Heart right ventricle (tissue), 16 donors: ENCODE measurements around the gene MAD1L1. TPM values are rescaled to one million over a fixed set of nuclear protein-coding genes. Genes with fewer than 3 reads are reported as not detected.

Experiments used
- ATAC-seq, 8 donors: fragments of 200-7000 bp; cut with Tn5 transposase; one replicate each; pipeline ENCODE4 v1.9.1; 2020; ENCODE audit warnings: mild to moderate bottlenecking in 8 of 8, moderate library complexity in 8 of 8, moderate number of reproducible peaks in 1 of 8
- DNase-seq, 2 donors: peaks; one replicate each; pipeline ENCODE4 v3.0.0-alpha.2; 2020
- H3K27ac ChIP-seq, 10 donors: fragments of 200-600 bp; sonication (generic) in 2 of 10; one replicate each; pipeline versions ENCODE4 v1.5.0 to v1.8.0; 2020 to 2022; ENCODE audit warnings: mild to moderate bottlenecking in 3 of 10
- H3K27me3 ChIP-seq, 7 donors: fragments of 200-600 bp; one replicate each; pipeline ENCODE4 v1.8.0; 2021 to 2022; ENCODE audit warnings: mild to moderate bottlenecking in 2 of 7
- H3K36me3 ChIP-seq, 9 donors: fragments of 200-600 bp; sonication (generic) in 1 of 9; one replicate each; pipeline versions ENCODE4 v1.5.0 to v1.8.0; 2020 to 2022; ENCODE audit warnings: mild to moderate bottlenecking in 2 of 9
- H3K4me1 ChIP-seq, 9 donors: fragments of 200-600 bp; sonication (generic) in 1 of 9; one replicate each; pipeline versions ENCODE4 v1.5.0 to v1.8.0; 2020 to 2022; ENCODE audit warnings: mild to moderate bottlenecking in 4 of 9
- H3K4me3 ChIP-seq, 10 donors: fragments of 200-600 bp; sonication (generic) in 2 of 10; one replicate each; pipeline versions ENCODE4 v1.5.0 to v1.8.0; 2020 to 2022; ENCODE audit warnings: mild to moderate bottlenecking in 7 of 10, moderate library complexity in 2 of 10
- H3K9me3 ChIP-seq, 11 donors: fragments of 200-600 bp in 10 of 11; sonication (generic) in 2 of 11; one replicate each; pipeline versions ENCODE4 v1.5.0 to v1.8.0; 2013 to 2022; ENCODE audit warnings: mild to moderate bottlenecking in 2 of 11, control low read depth in 1 of 11, moderate library complexity in 1 of 11
- CTCF ChIP-seq, 9 donors: fragments of 200-600 bp; sonication (generic) in 2 of 9; IDR thresholded peaks; one replicate each; pipeline versions ENCODE4 v1.5.0 to v1.8.0; 2021 to 2022; ENCODE audit warnings: antibody characterized with exemption in 9 of 9, mild to moderate bottlenecking in 5 of 9, moderate library complexity in 1 of 9
- WGBS, 2 donors: extraction: QIAGEN DNeasy Blood & Tissue Kit; methylation state at CpG; one replicate each; pipeline ENCODE4 v1.1.7; 2013; ENCODE audit warnings: inconsistent platforms in 1 of 2; 5-methylcytosine and 5-hydroxymethylcytosine counted together
- intact Hi-C, 10 donors: fragments of 100-400 bp; cut with DNase I; formaldehyde crosslinking; loops; one replicate each; pipeline versions ENCODE4 v1.11.1 to v1.14.2; 2022
- polyA plus RNA-seq, 2 donors: library from polyadenylated mRNA; stranded (reverse); fragments of 200-250 nt; gene quantifications; one replicate each; pipeline ENCODE4 v1.2.3, GENCODE V29; 2013
- total RNA-seq, 10 donors: library from RNA; stranded (reverse); fragmentation: NEBNext Ultra II Directional in 3 of 10; extraction: Animal tissue kit (Norgen Biotek cat#: 25700) in 3 of 10; gene quantifications; one replicate each; pipeline versions ENCODE4 v1.2.1 to v1.2.4, GENCODE V29; 2021 to 2023
- donor health status: Arrhythmogenic right ventricular cardiomyopathy.
- donor health status: ischemic (EF 13 %, LVEDD 7.1; RV severe dilation, severe dysfunction).
- donor health status: healthy with polysubstance abuse.
- donor health status: DM: no; HTN: yes; CAD: no.
- donor health status: DM: no; HTN: no; CAD: no.
- donor health status: ischemic (EF 25% LVEDD 6.9; RV normal size, moderate dysfunction).
- donor health status: ischemic (EF 25% LVEDD 5.7; RV mildly dilated, moderate dysfunction).
- donor health status: healthy.
- donor health status: DM: yes; HTN: yes; CAD: no.
- donor health status: Ischemic cardiomyopathy.
- donor health status: ischemic (EF 35%, LVEDD 5.7; RV mildly dilated, moderate dysfunction).
- donor health status: nonischemic (EF 11% LVEDD 7.7; RV severe dilation, severe dysfunction).
- donor health status: DM: yes; HTN: yes; CAD: no.
- donor health status: PGD.
- donor health status: ischemic (EF 29% LVEDD 5.4; RV normal size, mild dysfunction).
- donor health status: nonischemic (EF 23%, LVEDD 6.1; RV moderate dilation, normal function).

The MAD1L1 gene
- total and polyA plus RNA-seq, 12 donors: 13.8 to 46.8 (median 20.2) TPM

GRCh38 chr7:2044311-2044882, 188.3 kb downstream of the MAD1L1 start:
- no peak overlapping the region for H3K4me3 ChIP-seq
- intact Hi-C loops: no loop called here
- 96 to 97% methylated on average over 21 of the region's 21 CpGs for WGBS, 2 donors
- no peak for DNase-seq
- no peaks in the 10 kb centered on the region for H3K4me1 ChIP-seq
- ATAC-seq: no peak
- H3K36me3 ChIP-seq: peaks cover 0 to 8% (median 0%) of the 10 kb centered on the region in 9 donors
- H3K27me3 ChIP-seq: no peaks in the 10 kb centered on the region
- no peak overlapping the region for H3K27ac ChIP-seq
- TF ChIP-seq CTCF (IDR thresholded peaks at IDR 0.05): no peak
- peaks cover 0 to 7% (median 0%) of the 10 kb centered on the region in 11 donors for H3K9me3 ChIP-seq

DNA sequence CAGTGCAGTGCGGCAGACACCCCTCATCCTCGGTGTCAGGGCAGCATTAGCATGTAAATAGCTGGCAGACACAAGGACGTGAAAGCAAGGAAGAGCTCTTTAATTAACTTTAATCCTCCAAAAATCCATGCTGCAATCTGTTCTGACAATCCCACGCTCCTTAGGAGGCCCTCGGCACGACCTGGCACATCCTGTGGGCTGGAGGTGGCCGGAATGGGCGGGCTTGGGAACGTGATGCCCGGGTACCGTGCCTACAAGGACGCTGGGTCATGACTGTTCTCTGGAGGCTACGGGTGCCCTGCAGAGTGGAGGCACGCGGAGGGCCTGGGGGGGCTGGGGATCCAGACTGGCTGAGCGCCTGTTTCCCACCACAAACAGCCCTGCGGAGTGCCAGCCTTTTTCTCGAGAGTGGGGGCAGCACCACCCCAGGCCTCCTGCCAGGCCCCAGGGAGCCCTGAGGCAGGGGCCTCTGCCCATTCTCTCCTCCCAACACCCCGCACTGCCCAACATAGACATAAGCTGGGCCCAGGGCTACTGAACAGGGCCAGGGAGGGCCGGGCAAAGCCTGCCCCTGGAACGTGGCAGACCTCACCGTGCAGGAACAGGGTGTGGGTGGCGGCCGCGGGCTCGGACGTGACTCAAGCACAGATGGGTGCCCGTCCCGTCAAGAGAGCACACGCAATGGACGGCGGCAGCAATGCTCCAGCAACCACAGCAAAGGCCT, 189.3 kb downstream of the MAD1L1 start:
- no peak for DNase-seq
- whole genome bisulfite sequencing, 2 donors: 94 to 97% methylated on average over 32 of the region's 32 CpGs
- peaks cover 0 to 7% (median 0%) of the 10 kb centered on the region in 11 donors for H3K9me3 ChIP-seq

DNA sequence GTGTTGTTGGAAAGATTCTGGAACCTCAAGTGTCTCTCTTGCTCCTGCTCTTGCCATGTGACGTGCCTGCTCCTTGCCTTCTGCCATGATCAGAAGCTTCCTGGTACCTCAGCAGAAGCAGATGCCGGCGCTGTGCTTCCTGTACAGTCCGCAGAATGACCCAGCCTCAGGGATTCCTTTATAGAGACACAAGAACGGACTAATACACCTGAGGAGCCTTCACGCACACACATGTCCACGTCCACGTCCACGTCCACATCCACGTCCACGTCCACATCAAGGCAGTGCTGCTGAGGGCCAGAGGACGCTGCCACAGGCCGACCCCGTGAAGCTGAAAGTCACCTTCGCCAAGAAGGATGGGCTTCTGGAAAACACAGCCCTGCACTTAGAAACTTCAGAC, 190.1 kb downstream of the MAD1L1 start:
- H3K27ac ChIP-seq: no peak overlapping the region
- no peaks in the 10 kb centered on the region for H3K27me3 ChIP-seq
- H3K4me3 ChIP-seq: no peak overlapping the region
- peaks cover 0 to 16% (median 10%) of the 10 kb centered on the region in 9 donors for H3K4me1 ChIP-seq
- H3K9me3 ChIP-seq: peaks cover 0 to 7% (median 0%) of the 10 kb centered on the region in 11 donors
- TF ChIP-seq CTCF (IDR thresholded peaks at IDR 0.05): no peak
- WGBS, 2 donors: 87 to 93% methylated on average over 15 of the region's 15 CpGs
- intact Hi-C loops: no loop called here
- no peak for ATAC-seq
- peaks cover 0 to 8% (median 0%) of the 10 kb centered on the region in 9 donors for H3K36me3 ChIP-seq
- DNase-seq: no peak

More for the DNA sequence above, 189.3 kb downstream of the MAD1L1 start:
- Histone ChIP-seq H3K27me3 (no peaks in the 10 kb centered on the region), H3K4me3 (no peak overlapping the region), H3K27ac (no peak overlapping the region), H3K4me1 (peaks cover 0 to 8% (median 1%) of the 10 kb centered on the region in 9 donors), H3K36me3 (peaks cover 0 to 8% (median 0%) of the 10 kb centered on the region in 9 donors)
- no peak for TF ChIP-seq CTCF (IDR thresholded peaks at IDR 0.05)
- ATAC-seq: no peak
- intact Hi-C loops: no loop called here

DNA sequence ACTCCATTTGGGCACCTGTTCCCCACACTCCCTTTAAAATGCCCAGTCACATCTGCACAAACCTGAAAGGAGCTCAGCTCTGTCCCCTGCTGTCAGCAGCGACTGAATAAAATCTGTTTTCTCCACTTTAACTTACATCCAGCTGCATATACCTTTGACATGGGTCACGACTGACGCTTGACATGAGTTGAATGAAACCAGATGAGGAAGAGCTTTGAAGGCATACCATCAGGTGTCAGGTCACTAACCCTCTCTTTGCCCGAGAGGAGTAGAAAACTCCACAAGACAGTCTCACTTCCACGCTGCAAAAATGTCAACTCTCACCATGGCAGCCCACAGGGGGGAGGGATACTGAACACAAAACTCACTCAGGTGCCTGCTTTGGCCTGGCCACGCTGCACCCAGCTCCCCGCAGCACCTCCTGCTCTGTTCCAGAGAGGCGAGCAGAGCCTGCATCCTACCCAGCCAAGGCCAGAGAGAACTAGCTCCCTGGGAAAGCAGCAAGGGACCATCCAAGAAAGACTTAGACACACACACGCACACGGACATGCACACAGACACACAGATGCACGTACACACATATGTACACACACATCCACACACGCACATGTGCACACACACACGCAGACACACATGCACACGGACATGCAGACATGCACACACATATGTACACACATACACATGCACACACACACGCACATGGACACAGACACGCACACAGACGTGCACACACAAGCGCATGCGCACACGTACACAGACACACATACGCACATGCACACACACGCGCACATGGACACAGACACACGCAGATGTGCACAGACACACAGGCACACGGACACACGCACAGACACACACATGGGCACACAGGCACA, 191.0 kb downstream of the MAD1L1 start:
- intact Hi-C loops: no loop called here
- DNase-seq: no peak
- ATAC-seq: no peak
- no peak for TF ChIP-seq CTCF (IDR thresholded peaks at IDR 0.05)
- Histone ChIP-seq H3K36me3 (peaks cover 0 to 8% (median 0%) of the 10 kb centered on the region in 9 donors), H3K9me3 (peaks cover 0 to 7% (median 0%) of the 10 kb centered on the region in 11 donors), H3K4me1 (peaks cover 0 to 24% (median 17%) of the 10 kb centered on the region in 9 donors), H3K27ac (no peak overlapping the region), H3K27me3 (no peaks in the 10 kb centered on the region), H3K4me3 (no peak overlapping the region)
- 90 to 97% methylated on average over 26 of the region's 26 CpGs for WGBS, 2 donors
